ENCODE data around the gene MISP.

The MISP gene

DNA sequence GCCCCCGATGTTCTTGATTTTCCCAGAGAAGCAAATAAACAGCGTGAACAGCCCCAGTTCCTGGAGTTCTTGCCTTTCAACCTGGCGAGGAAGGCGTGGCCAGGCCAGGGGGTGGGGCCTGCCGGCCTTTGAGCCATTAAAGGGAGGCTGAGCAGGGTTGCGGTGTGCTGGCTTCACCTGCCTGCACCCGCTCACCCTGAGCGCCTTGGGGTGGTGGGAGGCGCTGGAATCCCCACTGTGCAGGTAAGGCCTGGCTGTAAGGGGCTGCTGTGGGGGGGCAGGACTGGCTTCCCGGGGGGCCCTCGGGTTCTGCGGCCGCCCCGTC, 2.7 kb upstream of the MISP start:
- no peak for DNase-seq

GRCh38 chr19:749811-750210, 1.1 kb upstream of the MISP start:
- no peak for DNase-seq

- DNase-seq = no peak
Observed at GRCh38 chr19:751501-752341, 809 bp downstream of the MISP start.

- no peak for DNase-seq
Observed at GRCh38 chr19:752652-753517, 2.0 kb downstream of the MISP start.

DNA sequence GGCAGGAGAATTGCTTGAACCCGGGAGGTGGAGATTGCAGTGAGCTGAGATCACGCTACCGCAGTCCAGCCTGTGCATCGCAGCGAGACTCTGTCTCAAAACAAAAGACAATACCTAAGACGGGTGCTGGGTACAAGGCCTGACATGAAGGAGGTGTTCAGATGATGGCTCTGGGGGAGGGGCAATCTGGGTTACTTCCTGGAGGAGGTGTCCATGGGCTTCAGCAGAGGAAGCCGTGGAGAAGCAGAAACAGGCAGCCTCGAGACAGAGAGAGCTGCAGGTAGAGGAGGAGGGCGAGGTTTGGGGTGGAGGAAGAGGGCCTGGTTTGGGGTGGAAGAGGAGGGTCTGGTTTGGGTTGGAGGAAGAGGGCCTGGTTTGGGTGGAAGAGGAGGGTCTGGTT, 3.6 kb downstream of the MISP start:
- DNase-seq = no peak

DNA sequence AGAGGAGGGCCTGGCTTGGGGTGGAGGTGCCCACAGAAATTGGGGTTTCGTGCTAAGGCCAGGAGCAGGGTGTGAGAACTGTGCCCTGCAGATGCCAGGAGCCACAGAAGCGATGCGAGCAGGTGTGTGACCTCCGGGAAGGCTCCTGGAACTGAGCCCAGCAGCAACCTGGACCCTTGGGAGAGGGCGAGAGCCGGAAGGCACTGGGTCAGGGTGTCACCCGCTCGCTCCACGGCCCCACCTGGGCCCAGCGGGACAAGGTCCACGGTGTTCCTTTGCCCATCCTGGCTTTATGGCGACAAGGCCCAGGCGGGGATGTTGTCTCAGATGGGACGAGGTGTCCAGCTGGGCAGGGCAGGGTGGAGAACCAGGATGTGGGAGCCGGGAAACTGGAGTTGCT, 4.2 kb downstream of the MISP start:
- no peak for DNase-seq

DNA sequence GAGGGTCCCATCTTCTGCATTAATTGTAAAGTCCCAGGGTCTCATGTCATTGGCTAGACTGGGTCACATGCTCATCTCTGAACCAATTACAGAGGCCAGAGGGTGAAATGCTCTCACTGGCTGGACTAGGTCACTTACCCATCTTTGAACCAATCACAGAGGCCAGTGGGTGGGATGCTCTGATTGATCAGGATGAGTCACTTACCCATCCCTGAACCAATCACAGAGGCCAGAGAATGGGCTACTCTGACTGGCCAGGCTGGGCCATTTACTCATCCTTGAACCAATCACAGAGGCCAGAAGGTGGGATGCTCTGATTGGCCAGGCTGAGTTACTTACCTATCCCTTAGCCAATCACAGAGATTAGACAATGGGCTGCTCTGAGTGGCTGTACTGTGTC, 5.3 kb downstream of the MISP start:
- no peak for DNase-seq

DNA sequence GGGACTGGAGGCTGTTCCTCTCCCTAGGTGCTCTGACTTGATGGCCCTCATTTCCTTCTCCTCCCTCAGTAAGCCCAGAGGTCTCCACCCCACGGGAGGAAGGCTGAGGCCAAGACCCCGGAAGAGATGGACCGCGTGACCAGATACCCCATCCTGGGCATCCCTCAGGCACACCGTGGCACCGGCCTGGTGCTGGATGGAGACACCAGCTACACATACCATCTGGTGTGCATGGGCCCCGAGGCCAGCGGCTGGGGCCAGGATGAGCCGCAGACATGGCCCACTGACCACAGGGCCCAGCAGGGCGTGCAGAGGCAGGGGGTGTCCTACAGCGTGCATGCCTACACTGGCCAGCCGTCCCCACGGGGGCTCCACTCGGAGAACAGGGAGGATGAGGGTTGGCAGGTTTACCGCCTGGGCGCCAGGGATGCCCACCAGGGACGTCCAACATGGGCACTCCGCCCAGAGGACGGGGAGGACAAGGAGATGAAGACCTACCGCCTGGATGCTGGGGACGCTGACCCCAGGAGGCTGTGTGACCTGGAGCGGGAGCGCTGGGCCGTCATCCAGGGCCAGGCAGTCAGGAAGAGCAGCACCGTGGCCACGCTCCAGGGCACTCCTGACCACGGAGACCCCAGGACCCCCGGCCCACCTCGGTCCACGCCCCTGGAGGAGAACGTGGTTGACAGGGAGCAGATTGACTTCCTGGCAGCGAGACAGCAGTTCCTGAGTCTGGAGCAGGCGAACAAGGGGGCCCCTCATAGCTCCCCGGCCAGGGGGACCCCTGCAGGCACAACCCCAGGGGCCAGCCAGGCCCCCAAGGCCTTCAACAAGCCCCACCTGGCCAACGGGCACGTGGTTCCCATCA, 6.1 kb downstream of the MISP start:
- DNase-seq = no peak

- no peak for DNase-seq
Observed at GRCh38 chr19:757811-758668, 7.1 kb downstream of the MISP start.

DNA sequence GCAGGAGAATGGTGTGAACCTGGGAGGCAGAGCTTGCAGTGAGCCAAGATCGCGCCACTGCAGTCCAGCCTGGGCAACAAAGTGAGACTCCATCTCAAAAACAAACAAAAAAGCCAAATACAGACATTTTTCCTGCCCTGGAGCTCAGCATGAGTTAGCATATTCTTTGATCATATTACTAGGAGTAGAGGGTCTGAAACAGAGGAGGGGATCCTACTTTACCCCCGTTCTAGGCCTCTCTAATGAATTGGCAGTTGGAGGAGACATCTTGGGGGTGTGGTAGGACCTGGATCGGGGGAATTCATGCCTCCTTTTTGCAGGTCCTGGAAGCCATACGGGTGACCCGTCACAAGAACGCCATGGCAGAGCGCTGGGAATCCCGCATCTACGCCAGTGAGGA, 12.3 kb downstream of the MISP start:
- DNase-seq = no peak

DNA sequence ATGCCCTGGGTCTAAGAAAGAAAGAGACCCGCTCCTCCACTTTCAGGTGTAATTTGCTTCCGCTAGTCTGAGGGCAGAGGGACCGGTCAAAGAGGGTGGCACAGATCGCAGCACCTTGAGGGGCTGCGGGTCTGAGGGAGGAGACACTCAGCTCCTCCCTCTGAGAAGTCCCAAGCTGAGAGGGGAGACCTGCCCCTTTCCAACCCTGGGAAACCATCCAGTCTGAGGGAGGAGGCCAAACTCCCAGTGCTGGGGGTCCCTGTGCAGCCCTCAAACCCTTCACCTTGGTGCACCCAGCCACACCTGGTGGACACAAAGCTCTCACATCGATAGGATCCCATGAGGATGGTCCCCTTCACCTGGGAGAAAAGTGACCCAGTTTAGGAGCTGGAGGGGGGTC, 13.0 kb downstream of the MISP start:
- DNase-seq = no peak

DNA sequence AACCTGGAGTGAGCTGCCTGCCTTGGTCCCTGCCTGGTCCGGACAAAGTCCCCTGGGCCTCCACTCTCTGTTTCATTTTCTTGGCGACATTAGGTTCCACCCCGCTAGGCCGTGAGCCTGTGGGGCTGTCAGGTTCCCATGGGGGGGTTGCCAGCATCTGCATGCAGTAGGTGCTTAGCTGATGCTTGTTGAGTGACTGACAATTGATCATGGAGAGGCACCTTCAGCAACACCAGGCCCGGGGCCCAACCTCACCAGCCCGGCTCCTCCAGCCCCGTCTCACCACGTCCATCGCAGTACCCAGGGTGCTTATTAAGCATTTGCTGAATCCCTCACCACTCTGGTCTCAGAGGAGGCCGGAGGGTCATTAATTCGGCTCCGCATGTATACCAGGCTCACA, 13.4 kb downstream of the MISP start:
- no peak for DNase-seq

GRCh38 chr19:765179-765738, 14.3 kb downstream of the MISP start:
- no peak for DNase-seq

DNA sequence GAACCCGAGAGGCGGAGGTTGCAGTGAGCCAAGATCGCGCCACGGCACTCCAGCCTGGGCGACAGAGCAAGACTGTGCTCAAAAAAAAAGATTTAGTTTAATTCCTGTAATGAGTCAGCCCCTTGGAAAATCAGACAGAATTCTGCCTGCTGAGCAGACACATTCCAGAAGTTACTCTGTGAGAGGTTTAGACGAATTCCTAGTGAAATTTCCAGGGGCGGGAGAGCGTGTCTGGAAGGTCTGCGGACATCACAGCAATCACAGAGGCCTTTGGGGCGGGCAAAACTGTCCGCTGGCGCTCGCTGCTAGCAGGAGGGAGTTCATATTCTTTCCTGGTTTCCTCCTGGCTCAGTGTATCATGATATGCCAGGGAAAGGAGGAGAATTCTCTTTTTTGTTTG, 17.5 kb downstream of the MISP start:
- no peak for DNase-seq

- DNase-seq = no peak
Observed at GRCh38 chr19:769616-770015, 18.7 kb downstream of the MISP start.

DNA sequence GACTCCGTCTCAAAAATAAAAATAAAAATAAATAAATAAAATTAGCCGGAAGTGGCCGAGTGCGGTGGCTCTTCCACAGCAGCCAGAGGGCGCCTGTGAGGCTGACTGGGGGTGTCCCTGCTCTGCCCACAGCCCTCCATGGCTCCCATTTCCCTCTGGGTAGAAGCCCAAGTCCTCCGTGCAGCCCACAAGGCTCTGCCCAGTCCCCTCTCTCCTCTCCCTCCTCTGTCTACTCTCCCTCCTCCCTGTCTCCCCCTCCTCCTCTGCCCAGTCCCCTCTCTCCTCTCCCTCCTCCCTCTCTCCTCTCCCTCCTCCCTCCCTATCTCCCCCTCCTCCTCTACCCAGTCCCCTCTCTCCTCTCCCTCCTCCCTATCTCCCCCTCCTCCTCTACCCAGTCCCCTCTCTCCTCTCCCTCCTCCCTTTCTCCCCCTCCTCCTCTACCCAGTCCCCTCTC, 20.4 kb downstream of the MISP start:
- DNase-seq = no peak

DNA sequence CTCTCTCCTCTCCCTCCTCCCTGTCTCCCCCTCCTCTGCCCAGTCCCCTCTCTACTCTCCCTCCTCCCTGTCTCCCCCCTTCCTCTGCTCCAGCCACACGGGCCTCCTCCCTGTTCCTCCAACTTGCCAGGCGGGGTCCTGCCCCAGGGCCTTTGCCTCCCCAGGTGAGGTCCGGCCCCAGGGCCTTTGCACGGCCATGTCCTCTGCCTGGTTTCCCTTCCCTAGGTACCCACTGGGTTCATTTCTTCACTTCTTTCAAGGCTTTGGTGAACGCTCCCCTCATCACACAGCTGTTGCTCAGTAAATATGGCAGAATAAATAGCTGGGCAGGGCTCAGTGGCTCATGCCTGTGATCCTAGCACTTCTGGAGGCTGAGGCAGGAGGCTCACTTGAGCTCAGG, 21.2 kb downstream of the MISP start:
- no peak for DNase-seq

DNA sequence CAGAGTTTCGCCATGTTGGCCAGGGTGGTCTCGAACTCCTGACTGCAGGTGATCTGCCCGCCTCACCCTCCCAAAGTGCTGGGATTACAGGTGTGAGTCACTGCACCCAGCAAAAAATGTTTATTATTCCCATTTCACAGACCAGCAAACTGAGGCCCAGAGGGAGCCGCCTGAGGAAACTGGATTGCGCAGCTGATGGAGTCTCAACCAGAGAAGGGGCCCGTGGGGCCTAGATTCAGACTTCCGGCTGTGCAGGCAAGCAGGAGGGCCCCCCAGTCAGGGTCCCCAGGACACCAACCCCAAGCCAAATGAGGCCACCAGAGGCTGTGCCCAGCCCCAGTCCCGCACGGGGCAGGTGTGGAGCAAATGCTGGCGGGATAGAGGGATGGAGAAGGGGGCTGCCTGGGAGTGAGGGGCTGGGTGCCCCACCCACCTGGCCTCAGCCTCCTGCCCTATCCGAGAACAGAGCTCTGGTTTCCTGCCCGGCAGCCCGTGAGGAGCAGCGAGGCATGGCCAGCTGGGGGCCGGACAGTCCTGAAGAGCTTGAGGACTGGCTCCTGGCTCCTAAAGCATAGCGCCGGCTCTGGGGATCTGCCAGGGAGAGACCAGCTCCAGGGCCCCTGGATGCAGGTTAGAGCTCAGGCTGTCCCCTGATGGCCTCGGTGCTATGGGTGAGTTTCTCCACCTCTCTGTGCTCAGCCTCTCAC, 22.0 kb downstream of the MISP start:
- DNase-seq = no peak

DNA sequence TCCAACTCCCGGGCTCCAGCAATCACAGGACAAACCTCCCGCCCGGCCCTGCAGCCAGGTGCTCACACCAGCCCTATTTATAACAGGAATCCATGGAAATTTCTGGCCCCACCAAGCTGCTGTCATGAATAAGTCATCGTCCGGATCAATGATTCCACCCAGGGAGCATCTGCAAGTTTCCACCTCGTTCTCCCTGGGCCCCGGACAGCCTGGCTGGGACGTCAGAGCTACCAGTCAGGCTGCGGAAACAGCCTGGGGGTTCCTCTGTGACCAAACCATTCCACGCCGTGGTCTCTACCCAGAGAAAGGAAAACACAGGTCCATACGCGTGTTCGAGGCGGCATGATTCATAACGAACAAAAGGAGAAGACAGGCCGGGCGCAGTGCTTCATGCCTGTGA, 25.6 kb downstream of the MISP start:
- no peak for DNase-seq

- no peak for DNase-seq
Observed at GRCh38 chr19:778910-779653, 28.2 kb downstream of the MISP start.

- no peak for DNase-seq
Observed at GRCh38 chr19:780935-781334, 30.0 kb downstream of the MISP start.
